Breast epithelium (tissue), 4 donors: ENCODE data around the gene ATP2C2. TPM values are rescaled to one million over a fixed set of nuclear protein-coding genes. Genes with fewer than 3 reads are reported as not detected.

ENCODE experiments used
- DNase-seq, 2 donors: peaks; one replicate each; pipeline ENCODE4 v3.0.0-alpha.2; 2019; ENCODE audit warnings: low spot score in 2 of 2
- H3K27ac ChIP-seq, 2 donors: fragments of 200-600 bp; sonication (generic) in 1 of 2; one replicate each; pipeline ENCODE4 v1.5.1; 2016 to 2019; ENCODE audit warnings: mild to moderate bottlenecking in 1 of 2
- H3K27me3 ChIP-seq, 2 donors: fragments of 200-600 bp; sonication (generic) in 1 of 2; one replicate each; pipeline versions ENCODE4 v1.5.1 to v1.6.0; 2017 to 2019; ENCODE audit warnings: control low read depth in 1 of 2, mild to moderate bottlenecking in 1 of 2
- H3K36me3 ChIP-seq: fragments of 200-600 bp; one replicate; pipeline ENCODE4 v1.5.1; 2019
- H3K4me1 ChIP-seq, 2 donors: fragments of 200-600 bp; sonication (generic); one replicate each; pipeline ENCODE4 v1.5.1; 2016 to 2019; ENCODE audit warnings: control low read depth in 1 of 2
- H3K4me3 ChIP-seq, 3 donors: fragments of 200-600 bp; sonication (generic); 1 replicate in 2 of 3; 2 replicates in 1 of 3; pipeline ENCODE4 v1.5.1; 2016 to 2019; ENCODE audit warnings: mild to moderate bottlenecking in 3 of 3, moderate library complexity in 2 of 3
- H3K9me3 ChIP-seq, 2 donors: fragments of 200-600 bp; sonication (generic) in 1 of 2; one replicate each; pipeline ENCODE4 v1.5.1; 2016 to 2019; ENCODE audit warnings: control low read depth in 1 of 2
- POLR2A ChIP-seq: fragments of 450-650 bp; IDR thresholded peaks from one replicate; pipeline ENCODE4 v1.6.1; 2016; ENCODE audit warnings: antibody characterized with exemption, mild to moderate bottlenecking, moderate library complexity
- POLR2AphosphoS5 ChIP-seq, 3 donors: sonication (generic); formaldehyde crosslinking; IDR thresholded peaks; one replicate each; pipeline ENCODE4 v1.6.1; 2017; ENCODE audit warnings: antibody characterized with exemption in 3 of 3
- intact Hi-C: fragments of 100-400 bp; cut with DNase I; formaldehyde crosslinking; loops from one replicate; pipeline ENCODE4 v1.15.1; 2023; ENCODE audit warnings: low total_unique reads
- total RNA-seq, 3 donors: library from RNA; depleted of rRNA; stranded (reverse); fragments of >200 nt; gene quantifications; one replicate each; pipeline ENCODE4 v1.1.0, GENCODE V29; 2016
- TF ChIP-seq, protein P1 (sequence below), 3 donors: fragments of 450-650 bp; IDR thresholded peaks; one replicate each; pipeline ENCODE4 v1.5.1; 2016 to 2017; ENCODE audit warnings: antibody characterized with exemption in 3 of 3, mild to moderate bottlenecking in 3 of 3, moderate library complexity in 3 of 3

The ATP2C2 gene
- total RNA-seq, 3 donors from 2014 or later = 6.0 to 28.5 TPM; not detected in 1

DNA sequence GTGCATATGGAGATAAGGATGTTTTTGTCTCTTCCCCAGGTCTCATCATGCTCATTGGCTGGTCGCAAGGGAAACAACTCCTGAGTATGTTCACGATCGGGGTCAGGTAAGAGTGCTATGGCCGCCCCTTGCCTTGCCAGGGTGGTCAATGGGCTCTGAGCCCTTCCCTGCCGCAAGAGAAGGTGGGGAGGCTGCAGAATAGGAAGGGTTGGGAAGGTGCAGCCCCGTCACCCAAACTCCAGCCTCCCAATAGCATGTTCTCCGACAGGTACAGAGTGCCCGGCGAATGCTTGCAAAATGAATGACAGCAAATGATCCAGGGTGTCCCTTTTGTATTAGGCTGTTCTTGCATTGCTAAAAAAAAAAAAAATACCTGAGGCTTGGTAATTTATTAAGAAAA lies 57.4 kb downstream of the ATP2C2 start:
- no peak for DNase-seq
- Histone ChIP-seq H3K27me3 (no peaks in the 10 kb centered on the region), H3K36me3 (no peaks in the 10 kb centered on the region), H3K4me3 (no peak overlapping the region), H3K9me3 (no peaks in the 10 kb centered on the region), H3K27ac (no peak overlapping the region), H3K4me1 (no peaks in the 10 kb centered on the region)
- TF ChIP-seq POLR2AphosphoS5 (IDR thresholded peaks at IDR 0.05) (no peak), POLR2A (no peak)
- TF ChIP-seq, protein P1, sequence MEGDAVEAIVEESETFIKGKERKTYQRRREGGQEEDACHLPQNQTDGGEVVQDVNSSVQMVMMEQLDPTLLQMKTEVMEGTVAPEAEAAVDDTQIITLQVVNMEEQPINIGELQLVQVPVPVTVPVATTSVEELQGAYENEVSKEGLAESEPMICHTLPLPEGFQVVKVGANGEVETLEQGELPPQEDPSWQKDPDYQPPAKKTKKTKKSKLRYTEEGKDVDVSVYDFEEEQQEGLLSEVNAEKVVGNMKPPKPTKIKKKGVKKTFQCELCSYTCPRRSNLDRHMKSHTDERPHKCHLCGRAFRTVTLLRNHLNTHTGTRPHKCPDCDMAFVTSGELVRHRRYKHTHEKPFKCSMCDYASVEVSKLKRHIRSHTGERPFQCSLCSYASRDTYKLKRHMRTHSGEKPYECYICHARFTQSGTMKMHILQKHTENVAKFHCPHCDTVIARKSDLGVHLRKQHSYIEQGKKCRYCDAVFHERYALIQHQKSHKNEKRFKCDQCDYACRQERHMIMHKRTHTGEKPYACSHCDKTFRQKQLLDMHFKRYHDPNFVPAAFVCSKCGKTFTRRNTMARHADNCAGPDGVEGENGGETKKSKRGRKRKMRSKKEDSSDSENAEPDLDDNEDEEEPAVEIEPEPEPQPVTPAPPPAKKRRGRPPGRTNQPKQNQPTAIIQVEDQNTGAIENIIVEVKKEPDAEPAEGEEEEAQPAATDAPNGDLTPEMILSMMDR (IDR thresholded peaks at IDR 0.05) = no peak
- intact Hi-C loops = no loop called here

DNA sequence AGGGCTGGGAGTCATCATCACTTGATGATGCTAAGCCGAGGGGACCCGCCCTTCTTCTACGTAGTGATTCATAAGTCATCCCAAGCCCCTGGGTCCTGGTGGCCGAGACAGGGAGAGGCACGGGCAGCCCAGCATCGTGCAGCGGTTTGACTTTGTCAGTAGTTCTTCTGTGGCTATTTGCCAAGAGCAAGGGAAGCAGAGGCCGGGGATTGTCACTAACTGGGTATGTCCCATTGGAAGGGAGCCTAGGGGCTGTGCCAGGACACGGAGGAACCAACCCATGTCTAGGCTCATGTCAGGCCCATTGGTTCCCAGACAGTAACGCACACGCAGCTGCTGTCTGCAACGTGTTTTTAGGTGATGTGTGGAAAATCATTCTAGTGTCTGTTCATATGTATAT lies 58.5 kb downstream of the ATP2C2 start:
- no peak overlapping the region for H3K27ac ChIP-seq
- no peaks in the 10 kb centered on the region for H3K27me3 ChIP-seq
- no peaks in the 10 kb centered on the region for H3K36me3 ChIP-seq
- no peaks in the 10 kb centered on the region for H3K4me1 ChIP-seq
- H3K9me3 ChIP-seq = no peaks in the 10 kb centered on the region
- TF ChIP-seq POLR2AphosphoS5 (IDR thresholded peaks at IDR 0.05) = no peak
- no peak for TF ChIP-seq POLR2A
- no peak overlapping the region for H3K4me3 ChIP-seq
- DNase-seq = no peak
- intact Hi-C loops = no loop called here

DNA sequence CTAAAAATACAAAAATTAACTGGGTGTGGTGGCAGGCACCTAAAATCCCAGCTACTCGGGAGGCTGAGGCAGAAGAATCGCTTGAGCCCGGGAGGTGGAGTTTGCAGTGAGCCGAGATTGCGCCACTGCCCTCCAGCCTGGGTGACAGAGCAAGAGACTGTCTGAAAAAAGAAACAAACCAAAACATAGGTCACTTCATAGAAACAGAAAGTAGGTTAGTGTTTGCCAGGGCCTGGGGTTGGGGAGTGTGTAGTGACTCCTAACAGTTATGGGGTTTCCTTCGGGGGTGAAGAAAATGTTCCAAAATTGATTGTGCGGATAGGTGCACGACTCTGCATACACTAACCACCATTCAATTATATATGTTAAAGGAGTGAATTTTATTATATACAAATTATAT lies 59.2 kb downstream of the ATP2C2 start:
- Histone ChIP-seq H3K4me3 (no peak overlapping the region), H3K9me3 (no peaks in the 10 kb centered on the region), H3K27me3 (no peaks in the 10 kb centered on the region), H3K27ac (no peak overlapping the region), H3K4me1 (no peaks in the 10 kb centered on the region), H3K36me3 (no peaks in the 10 kb centered on the region)
- TF ChIP-seq, protein P1 (IDR thresholded peaks at IDR 0.05) = no peak
- TF ChIP-seq POLR2AphosphoS5 (IDR thresholded peaks at IDR 0.05) (no peak), POLR2A (no peak)
- DNase-seq = no peak
- intact Hi-C loops = no loop called here

DNA sequence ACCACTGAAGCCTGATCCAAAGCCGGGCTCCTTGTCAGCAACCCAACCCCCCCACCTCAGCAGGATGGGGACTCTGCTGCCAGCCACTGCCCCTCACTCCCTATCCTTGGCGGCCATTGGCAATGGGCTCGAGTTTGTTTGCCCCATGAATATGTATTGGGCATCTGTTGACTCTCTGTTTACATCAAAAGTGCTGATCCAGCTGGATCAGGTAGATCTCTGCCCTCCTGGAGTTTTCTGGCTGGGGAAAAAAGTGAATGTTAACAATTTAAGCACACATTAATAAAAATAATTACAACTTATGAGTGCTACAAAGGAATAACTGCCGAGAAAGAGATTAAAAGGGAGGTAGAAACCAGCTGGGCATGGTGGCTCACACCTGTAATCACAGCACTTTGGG lies 62.5 kb downstream of the ATP2C2 start:
- Histone ChIP-seq H3K27me3 (no peaks in the 10 kb centered on the region), H3K36me3 (no peaks in the 10 kb centered on the region), H3K4me3 (no peak overlapping the region), H3K9me3 (no peaks in the 10 kb centered on the region), H3K4me1 (no peaks in the 10 kb centered on the region), H3K27ac (no peak overlapping the region)
- TF ChIP-seq POLR2A = no peak
- TF ChIP-seq, protein P1 (IDR thresholded peaks at IDR 0.05) = no peak
- no peak for TF ChIP-seq POLR2AphosphoS5 (IDR thresholded peaks at IDR 0.05)
- intact Hi-C loops = no loop called here
- DNase-seq = no peak

DNA sequence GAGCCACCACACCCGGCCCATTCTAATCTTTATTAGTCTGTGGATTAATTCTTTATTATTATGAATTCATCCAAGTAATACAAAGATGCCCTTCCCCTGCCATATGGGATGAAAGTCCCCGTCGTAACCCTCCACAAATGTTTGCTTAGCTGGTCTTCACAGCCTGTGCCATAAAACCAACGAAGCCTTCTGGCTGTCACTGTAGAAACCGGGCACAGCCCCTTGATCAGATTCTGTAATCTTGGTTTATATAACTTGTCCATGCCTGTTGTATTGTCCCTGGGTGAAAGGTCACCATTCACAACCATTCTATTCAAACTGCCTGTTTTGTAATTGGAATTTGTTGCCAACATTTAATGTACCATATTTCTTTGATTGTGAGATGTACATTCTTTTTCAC lies 66.5 kb downstream of the ATP2C2 start:
- no peaks in the 10 kb centered on the region for H3K27me3 ChIP-seq
- no peaks in the 10 kb centered on the region for H3K4me1 ChIP-seq
- H3K4me3 ChIP-seq = no peak overlapping the region
- intact Hi-C loops = no loop called here
- no peak for DNase-seq
- H3K9me3 ChIP-seq = no peaks in the 10 kb centered on the region
- TF ChIP-seq POLR2A (no peak), POLR2AphosphoS5 (IDR thresholded peaks at IDR 0.05) (no peak)
- TF ChIP-seq, protein P1 (IDR thresholded peaks at IDR 0.05) = no peak
- no peak overlapping the region for H3K27ac ChIP-seq
- H3K36me3 ChIP-seq = no peaks in the 10 kb centered on the region

DNA sequence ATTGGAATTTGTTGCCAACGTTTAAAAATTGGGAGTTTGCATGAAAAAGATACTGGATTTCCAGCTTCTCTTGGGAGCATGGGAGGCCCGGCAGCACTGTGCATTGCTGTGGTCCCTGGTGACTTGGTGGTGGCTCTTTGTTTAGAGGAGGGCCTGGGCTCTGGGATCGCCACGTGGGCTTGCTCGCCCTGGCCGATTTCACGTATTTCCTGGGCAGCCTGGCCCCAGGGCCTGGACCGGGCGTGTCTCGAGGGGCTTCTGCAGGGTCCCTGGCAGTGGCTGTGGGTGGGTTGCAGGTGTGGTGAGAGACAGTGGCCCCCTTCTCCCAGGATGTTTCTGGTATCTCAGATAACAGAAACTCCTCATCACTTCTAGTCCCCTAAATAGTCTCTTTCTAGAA lies 67.9 kb downstream of the ATP2C2 start:
- H3K4me3 ChIP-seq = no peak overlapping the region
- no peaks in the 10 kb centered on the region for H3K9me3 ChIP-seq
- no peak for DNase-seq
- no peak overlapping the region for H3K27ac ChIP-seq
- intact Hi-C loops = no loop called here
- no peaks in the 10 kb centered on the region for H3K4me1 ChIP-seq
- H3K36me3 ChIP-seq = no peaks in the 10 kb centered on the region
- TF ChIP-seq, protein P1 (IDR thresholded peaks at IDR 0.05) = no peak
- H3K27me3 ChIP-seq = no peaks in the 10 kb centered on the region
